Stimulated activated CD8-positive, alpha-beta memory T cell treated with anti-CD3 and anti-CD28 coated beads, Interleukin-4, amount 100 ng/mL, for 24 hours (primary cell): ENCODE results near the gene C3.
A peak's percentile ranks its signal among the peaks of the same experiment; 100 is the strongest.

Source experiments
- DNase-seq: peaks from one replicate; pipeline ENCODE4 v3.0.0-alpha.2; 2020; ENCODE audit warnings: low read depth

The C3 gene

DNA sequence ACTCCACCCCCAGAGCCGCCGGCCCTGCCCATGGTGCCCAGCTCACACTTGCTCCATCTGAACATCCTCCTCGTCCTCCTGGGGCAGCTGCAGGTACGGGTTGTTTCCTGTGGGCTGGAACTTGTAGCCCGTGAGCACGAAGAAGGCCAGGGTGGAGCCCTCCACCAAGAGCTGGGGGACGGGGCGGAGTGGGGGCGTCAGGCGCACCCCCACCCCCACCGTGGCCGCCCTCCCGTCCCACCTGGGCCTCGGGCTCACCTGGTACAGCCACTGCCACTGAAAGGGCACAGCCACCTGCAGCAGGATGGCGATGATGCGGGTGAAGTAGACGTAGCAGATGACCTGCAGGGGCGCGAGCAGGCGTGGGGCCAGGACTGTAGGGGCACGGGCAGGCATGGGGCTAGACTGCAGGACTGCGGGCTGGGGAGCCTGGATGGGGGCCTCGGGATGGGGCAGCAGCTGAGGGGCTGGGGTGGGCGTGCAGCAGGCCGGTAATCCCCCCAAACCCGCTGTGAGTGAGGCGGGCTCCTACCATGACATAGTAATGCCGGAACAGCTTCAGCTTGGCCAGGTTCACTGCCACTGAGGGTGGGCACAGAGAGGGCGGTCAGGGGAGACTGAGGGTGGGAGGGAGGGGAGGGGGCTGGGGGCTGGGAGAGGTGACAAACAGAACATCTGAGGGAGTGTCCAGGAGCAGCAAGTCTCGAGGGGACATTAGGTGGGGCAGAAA, 10.7 kb upstream of the C3 start:
- no peak for DNase-seq

DNA sequence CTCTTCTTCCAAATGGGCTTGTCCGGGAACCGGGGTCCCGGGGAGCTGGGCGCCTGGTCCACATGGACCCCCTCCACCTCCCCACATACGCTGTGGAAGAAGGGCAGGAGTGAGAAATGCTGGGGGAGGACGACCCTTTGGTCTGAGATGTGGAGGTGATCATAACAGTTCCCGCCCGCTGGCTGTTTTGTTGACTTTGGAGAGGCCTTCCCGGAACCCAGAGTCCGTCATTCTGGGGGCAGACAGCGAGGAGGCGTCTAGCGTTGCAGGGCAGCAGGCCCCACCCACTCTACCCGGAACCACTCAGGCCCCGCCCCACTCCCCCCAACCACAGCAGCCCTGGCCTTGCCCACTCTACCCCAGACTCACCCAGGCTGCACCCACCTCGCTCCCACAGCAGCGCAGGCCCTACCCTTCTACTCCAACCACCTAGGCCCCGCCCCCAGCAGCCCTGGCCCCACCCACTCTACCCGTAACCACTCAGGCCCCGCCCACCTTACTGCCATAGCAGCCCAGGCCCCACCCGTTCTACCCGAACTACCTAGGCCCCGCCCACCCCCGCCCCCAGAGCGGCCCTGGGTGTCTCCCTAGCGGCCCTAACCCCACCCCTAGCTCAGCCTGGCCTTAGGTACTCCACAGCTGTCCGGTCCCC, 9.8 kb upstream of the C3 start:
- peak; percentile 48 for DNase-seq

DNA sequence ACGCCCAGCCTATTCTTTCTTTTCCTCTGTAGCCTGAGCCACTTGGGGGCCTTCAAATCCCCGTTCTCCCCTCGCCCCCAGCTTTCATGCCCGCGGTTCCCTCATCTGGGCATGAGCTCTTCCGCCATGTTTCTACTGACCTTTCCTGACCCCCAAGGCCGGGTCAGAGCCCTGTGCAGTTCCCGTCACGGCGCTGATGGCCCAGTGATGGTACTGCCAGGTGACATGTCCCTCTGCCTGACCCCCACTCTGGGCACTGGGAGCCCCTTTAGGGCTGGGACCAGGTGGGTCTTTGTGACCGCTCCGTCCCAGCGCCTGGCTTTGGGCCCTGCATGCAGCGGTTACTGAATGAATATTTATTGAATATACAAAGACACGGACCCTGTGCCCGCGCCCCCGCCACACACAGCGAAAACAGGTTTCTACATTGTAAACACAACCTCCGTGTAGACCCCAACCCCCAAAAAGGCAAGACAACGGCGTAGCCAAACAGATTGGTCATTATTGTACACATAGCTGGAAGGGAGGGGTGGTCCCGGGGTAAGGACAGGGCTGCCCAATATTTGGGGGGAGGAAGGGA, 9.2 kb upstream of the C3 start:
- DNase-seq = no peak

DNA sequence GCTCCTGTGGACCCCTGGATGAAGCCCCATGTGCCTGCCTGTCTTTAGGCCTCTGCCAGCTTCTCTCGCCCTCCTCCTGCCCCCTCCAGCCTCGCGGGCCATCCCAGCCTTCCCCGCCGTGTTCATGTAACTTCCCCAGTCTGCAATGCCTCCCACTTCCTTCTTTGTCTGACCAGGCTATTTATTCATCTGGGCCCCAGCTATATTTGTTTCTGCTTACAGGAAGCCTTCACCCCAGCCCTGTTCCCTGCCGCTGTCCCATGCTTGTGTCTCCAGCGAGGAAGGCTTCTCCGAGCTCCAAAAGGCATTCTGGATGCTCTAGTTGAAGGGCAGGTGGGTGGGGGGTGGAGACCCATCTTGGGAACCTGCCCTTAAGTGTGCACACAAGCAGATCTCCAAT, 7.9 kb upstream of the C3 start:
- no peak for DNase-seq

DNA sequence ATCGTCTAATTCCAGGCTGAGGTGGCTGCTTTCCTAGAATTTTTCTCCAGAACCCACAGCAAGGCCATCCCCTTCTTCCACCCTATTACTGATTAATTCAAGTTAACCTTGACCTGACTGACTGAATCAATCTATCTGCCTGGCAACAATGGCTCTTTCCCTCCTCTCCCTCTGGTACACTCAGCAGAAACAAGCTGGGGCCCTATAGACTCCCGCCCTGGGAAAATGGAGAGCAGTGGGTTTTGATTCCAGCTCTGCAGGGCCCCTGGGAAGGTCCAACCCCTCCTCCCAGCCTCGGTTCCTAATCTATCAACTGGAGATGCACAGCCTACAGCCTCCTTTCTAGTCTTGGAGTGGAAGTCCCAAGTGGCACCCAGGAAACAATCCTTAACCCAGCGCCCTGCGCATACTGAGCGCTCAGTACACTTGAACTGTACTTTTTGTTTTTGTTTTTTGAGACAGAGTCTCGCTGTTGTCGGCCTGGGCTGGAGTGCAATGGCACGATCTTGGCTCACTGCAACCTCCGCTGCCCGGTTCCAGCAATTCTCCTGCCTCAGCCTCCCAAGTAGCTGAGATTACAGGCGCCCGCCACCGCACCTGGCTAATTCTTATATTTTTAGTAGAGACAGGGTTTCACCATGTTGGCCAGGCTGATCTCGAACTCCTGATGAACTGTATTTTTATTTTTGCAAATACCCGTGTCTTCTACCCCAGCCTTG, 5.2 kb upstream of the C3 start:
- DNase-seq = no peak

DNA sequence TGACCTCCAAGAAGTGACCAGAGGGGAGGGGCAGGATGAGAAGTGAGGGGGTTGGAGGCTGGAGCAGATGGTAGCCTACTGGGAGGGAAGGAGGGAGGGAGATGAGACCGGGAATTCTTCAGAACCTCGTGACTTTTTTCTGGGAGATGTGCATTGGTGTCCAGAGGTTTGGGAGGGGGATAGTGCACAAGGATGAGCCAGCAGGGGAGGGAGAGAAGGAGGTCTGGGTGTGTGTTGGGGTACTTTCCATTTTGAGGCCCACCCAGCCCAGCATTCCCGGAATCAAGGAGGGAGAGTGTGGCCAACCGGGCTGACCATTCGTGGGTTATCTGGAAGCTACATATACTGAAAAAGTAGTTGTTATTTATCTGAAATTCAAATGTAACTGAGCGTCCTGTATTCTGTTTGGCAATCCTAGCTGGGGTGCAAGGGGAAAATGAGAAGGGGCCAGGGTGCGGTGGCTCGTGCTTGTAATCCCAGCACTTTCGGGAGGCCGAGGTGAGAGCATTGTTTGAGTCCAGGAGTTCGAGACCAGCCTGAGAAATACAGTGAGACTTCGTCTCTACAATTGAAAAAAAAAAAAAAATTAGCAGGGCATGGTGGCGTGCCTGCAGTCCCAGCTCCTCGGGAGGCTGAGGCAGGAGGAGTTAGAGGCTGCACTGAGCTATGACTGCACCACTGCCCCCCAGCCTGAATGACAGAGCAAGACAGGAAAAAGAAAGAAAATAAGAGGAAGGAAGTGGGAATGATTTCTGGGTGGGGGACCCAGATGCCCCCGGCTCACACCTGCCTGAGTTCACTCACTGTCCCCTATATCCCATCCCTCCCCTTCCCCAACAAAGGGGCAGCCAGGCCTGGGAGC, 4.4 kb upstream of the C3 start:
- DNase-seq = no peak

DNA sequence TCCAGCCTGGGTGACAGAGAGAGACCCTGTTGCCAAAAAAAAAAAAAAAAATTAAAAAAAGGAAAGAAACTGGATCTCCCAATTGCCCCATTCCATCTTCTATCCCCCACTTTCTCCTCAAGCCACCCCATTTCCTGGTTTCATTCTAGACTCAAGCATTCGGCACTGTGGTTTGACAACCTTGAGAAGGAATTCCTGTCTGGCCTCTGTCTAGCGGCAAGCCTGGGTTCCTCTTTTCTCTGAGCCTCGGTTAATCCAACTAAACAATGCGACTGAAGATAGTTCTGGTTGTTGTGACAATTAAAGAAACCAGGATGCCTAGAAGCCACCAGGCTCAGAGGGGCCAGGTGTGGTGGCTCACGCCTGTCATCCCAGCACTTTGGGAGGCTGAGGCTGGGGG, 3.3 kb upstream of the C3 start:
- DNase-seq = no peak

DNA sequence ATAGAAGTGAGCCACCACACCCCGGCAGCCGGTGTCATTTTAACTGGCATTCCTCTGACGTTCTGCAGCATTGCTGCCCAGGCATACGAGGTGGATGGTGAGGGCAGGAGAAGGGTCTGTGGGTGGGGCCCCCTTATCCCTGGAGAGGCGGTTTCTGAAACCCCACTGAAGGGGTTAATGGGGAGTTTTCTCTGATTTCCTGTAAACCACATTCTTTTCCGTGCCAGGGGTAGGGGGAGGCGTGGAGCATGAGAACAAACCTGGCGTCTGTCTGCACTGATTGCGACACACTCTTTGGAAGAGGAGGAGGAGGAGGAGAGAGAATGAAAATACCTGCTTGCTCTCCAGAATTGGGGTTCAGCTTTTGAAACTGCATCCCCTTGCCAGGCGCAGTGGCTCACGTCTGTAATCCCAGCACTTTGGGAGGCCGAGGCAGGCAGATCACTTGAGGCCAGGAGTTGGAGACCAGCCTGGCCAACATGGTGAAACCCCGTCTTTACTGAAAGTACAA, 2.7 kb upstream of the C3 start:
- no peak for DNase-seq

DNA sequence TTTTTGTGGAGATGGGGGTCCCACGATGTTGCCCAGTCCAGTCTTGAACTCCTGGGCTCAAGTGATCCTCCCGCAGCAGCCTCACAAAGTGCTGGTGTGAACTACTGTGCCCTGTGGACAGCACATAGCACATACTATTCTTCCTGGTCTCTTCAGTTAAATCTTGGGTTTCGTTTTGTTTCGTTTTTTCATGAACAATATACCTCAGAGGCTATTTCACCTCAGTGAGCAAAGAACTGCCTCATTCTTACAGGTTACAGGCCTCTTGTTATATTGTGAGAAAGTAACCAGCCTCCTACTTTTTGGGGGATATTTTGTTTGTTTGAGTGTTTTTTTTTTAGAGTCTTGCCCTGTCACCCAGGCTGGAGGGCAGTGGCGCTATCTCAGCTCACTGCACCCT, 1.3 kb upstream of the C3 start:
- no peak for DNase-seq

DNA sequence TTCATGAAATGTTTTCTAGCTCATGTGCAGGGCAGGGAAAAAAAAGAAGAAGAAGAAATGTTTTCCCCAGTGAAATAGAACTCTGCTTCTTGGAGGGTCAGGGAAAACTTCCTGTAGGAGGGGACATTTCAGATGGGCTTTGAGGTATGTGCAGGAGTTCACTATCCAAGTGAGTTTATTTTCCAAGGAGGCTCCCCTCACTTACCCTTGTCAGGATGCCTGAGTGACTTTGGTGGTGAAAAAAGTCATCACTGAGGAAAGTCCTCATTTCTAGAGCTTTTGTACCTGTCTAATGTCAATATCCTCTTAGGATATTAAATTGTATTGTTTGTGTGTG, 656 bp upstream of the C3 start:
- no peak for DNase-seq

DNA sequence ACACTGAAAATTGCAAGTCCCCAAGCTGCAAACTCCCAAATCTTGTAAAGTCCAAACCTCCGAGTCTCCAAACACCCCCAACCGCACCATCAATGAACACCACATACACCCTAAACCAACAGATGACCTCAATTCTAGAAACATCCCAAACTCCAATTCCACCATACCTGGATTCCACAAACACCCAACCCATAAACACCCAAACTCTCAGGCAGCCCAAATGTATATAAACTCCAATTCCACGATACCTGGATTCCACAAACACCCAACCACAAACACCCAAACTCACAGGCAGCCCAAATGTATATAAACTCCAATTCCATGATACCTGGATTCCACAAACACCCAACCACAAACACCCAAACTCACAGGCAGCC, 470 bp downstream of the C3 start:
- DNase-seq = no peak

DNA sequence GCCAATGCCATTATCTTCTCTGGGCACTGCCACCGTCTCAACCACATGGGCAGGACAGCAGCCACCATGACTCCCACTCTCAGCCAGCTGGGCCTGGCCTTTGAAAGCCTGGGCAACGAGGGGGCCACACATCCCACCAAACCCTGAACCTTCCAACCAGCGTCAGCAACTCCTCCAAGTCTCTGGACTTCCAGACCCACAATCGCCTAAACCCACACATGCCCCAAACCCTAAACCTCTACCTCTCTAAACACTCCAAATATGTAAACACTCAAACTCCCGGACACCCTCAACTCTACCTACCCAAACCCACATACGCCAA, 949 bp downstream of the C3 start:
- DNase-seq = no peak

DNA sequence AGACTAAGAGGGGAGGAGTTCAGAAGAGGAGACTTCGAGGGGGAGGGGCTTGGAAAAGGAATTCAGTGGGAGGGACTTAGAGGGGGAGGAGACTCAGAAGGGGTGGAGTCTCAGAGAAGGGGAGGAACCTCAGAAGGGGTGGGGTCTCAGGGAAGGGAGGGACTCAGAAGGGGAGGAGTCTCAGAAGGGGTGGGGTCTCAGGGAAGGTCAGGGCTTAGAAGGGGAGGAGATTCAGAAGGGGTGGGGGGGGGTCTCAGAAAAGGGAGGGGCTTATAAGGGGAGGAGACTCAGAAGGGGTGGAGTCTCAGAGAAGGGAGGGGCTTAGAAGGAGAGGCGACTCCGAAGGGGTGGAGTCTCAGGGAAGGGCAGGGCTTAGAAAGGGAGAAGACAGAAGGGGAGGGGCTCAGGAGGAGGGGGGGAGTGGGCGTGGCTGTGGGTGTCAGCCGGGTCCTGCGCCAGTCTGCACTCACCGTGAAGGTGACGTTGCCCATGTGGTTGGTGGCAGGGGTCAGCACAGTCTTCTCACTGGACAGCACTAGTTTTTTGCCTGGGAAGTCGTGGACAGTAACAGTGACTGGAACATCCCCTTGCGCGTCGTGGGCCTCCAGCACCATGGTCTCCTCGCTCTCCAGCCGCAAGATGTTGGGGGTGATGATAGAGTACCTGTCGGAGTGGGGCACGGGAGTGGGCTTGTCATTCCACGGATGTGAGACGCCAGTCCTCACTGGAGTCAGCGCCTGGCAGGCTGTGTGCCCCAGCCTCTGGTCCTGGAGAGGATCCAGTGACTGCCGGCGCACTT, 1.5 kb downstream of the C3 start:
- DNase-seq = no peak

DNA sequence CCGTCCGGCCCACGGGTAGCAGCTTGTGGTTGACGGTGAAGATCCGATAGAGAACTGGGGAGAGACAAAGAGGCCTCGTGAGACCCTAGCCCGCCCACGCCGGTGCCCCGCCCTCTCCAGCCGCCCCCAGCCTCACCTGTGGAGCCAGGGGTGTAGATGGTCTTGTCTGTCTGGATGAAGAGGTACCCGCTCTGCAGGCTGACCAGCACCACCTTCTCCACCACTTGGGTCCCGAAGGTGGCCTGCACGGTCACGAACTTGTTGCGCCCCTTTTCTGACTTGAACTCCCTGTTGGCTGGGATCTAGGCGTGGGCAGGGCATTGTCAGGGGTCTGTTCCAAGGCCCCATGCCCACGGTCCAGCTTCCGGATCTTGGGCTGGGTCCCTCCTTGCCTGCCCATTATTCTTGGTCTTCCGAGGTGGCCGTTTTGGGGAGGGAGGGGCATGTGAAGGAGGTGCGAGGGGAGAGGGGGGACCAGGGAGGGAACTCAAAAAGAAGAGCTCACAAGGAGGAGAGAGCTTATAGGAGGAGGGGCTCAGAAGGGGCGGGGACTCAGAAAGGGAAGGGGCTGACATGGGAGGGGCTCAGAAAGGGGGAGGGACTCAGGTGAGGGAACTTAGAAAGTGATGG, 2.2 kb downstream of the C3 start:
- DNase-seq = no peak

DNA sequence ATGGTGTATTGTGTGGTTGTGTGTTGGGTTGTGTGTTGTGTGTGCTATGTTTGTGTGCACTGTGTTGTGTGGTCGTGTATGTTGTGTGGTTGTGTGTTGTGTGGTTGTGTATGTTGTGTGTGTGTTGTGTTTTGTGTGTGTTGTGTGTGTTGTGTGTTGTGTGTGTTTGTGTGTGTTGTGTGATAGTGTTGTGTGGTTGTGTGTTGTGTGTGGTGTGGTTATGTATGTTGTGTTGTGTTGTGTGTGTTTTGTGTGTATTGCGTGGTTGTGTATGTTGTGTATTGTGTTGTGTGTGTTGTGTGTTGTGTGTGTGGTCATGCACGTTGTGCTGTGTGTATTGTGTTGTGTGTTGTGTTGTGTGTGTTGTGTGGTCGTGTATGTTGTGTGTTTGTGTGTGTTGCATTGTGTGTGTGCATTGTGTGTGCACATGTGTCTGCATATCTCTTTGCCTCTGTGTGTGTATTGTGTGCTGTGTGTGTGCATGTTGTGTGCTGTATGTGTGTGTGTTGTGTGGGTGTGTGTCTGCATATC, 2.9 kb downstream of the C3 start:
- DNase-seq = no peak

DNA sequence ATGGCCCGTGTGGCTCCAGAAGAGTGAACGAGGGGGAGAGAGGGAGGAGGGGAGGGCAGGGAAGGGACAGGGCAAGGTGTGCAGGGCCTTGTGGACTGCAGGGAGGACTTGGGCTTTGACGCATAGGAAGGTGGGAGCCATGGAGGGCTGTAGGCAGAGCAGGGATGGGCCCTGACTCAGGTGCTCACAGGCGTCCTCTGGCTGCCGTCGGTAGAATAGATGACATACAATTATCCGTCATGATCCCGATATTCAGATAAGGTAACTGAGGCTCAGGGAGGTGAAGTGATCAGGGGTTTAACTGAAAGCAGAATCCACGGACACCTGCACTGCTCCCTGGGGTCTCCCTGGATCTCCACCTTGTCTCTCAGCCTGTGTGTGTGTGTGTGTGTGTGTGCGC, 3.4 kb downstream of the C3 start:
- DNase-seq = no peak

DNA sequence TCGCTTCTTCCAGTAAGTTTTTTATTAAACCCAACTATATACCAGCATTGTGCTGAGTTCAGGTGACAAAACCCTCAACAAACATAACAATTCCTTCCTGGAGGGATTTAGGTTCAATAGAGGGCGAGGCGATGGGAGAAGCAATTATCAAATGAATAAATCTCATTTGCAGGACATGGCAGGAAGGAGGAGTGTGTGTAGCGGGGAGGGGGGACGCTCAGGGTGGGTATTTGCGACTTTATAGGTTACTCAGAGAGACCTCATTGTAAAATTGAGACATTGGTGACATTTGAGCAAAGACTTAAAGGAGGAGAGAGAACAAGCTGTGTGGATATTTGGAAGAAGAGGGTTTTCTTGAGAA, 3.9 kb downstream of the C3 start:
- no peak for DNase-seq

DNA sequence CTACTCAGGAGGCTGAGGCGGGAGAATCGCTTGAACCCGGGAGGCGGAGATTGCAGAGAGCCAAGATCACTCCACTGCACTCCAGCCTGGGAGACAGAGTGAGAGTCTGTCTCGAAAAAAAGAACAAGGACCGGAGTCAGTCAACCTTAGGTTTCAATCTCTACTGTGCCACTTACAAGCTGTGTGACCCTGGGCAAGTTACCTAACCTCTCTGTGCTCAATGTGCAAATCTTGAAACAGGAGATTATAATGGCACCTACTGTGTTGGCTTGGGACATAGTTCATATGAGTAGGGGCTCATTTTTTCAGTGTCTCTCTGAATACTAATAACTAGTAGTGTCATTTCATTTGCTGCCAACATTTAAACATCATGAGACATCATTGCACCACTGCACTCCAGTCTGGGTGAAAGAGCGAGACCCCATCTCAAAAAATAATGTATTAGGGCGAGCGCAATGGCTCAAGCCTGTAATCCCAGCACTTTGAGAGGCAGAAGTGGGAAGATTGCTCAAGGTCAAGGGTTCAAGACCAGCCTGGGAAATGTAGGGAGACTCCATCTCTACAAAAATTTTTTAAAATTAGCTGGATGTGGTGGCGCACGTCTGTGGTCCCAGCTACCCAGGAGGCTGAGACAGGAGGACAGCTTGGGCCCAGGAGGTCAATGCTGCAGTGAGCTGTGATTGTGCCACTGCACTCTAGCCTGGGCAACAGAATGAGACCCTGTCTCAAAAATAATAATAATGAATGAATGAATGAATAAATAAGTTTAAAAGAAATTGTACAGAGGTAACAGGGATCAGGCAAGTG, 5.5 kb downstream of the C3 start:
- no peak for DNase-seq

DNA sequence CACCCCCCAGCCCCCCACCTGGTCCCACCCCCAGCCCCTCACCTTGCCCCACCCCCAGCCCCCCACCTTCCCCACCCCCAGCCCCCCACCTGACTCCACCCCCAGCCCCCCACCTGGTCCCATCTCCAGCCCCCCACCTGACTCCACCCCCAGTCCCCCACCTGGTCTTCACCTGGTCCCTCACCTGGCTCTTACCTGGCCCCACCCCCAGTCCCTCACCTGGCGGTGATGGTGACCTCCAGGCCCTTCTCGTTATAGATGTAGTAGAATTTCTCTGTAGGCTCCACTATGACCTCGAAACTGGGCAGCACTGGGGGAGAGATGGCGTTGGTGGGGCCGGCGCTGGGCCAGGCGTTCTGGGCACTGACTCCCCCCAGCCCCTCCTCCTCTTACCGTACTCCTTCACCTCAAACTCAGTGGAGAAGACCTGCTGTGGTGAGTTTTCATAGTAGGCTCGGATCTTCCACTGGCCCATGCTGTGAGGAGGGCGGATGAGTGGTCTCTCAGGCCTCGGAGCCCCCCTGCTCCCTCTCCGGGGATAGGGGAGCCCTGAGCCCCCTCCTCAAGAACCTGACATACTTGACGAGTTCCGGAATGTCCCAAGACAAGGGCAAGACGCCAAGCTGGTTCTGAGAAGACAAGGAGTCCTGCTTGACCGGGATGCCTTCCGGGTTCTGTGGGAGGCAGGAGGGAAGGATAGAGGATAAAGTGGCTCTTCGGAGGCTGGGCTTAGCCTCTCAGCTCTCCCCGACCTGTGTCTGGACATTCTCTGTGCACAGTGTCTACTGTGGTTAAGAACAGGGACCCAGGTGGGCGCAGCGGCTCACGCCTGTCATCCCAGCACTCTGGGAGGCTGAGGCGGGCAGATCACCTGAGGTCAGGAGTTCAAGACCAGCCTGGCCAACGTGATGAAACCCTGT, 6.4 kb downstream of the C3 start:
- DNase-seq = no peak
